H1 (cell line): ENCODE results near the gene HECTD4. TPM values are rescaled to one million over a fixed set of nuclear protein-coding genes. Genes with fewer than 3 reads are reported as not detected.

ENCODE experiments used
- EP300 ChIP-seq, 2 experiments: IDR thresholded peaks; 1 replicate in 1 of 2; 2 replicates in 1 of 2; pipeline ENCODE4 v1.6.1; 2011 to 2012; ENCODE audit warnings: low read depth in 2 of 2, low read length in 2 of 2, mild to moderate bottlenecking in 2 of 2, borderline replicate concordance in 1 of 2, inconsistent platforms in 1 of 2, moderate library complexity in 1 of 2
- GABPA ChIP-seq: IDR thresholded peaks from 2 replicates; pipeline ENCODE4 v1.6.1; 2011; ENCODE audit warnings: mild to moderate bottlenecking, low read length, moderate library complexity, borderline replicate concordance; ENCODE audit not compliant: insufficient read depth
- RXRA ChIP-seq: IDR thresholded peaks from 2 replicates; pipeline ENCODE4 v1.6.1; 2011; ENCODE audit warnings: low read depth, mild to moderate bottlenecking, low read length, moderate library complexity; ENCODE audit not compliant: insufficient read depth
- SIRT6 ChIP-seq: IDR thresholded peaks from one replicate; pipeline ENCODE4 v1.7.1; 2012; ENCODE audit warnings: low read length, inconsistent platforms
- YY1 ChIP-seq: IDR thresholded peaks from 2 replicates; pipeline ENCODE4 v1.6.1; 2011; ENCODE audit warnings: low read depth, mild to moderate bottlenecking, low read length
- polyA plus RNA-seq, 7 experiments: library from polyadenylated mRNA; depleted of rRNA in 3 of 7; stranded (reverse) in 5 of 7; unstranded in 2 of 7; fragments of >200 nt in 5 of 7; fragments of 200-250 nt in 2 of 7; gene quantifications; 1 replicate in 5 of 7; 2 replicates in 1 of 7; 4 replicates in 1 of 7; pipeline versions ENCODE4 v1.2.1 to v1.2.3, GENCODE V29; 2011 to 2013; ENCODE audit warnings: missing spikeins in 2 of 7, mixed read lengths in 2 of 7
- total RNA-seq: library from RNA; stranded (reverse); fragmentation: NEBNext Ultra II Directional; extraction: Animal tissue kit (Norgen Biotek cat#: 25700); gene quantifications from 2 replicates; pipeline ENCODE4 v1.2.1, GENCODE V29; 2021

The HECTD4 gene
- total and polyA plus RNA-seq, 2 of the 8 experiments (the other 6 are each of a cell fraction or from before 2014, with no cell fraction given): 6.5 to 33.7 TPM

- TF ChIP-seq EP300 (IDR thresholded peaks at IDR 0.05; ENCODE audit: borderline replicate concordance in 1 of 2, low read depth in 2 of 2, low read length in 2 of 2): no peak
- TF ChIP-seq SIRT6: no peak
- no peak for TF ChIP-seq GABPA
- TF ChIP-seq YY1: no peak
- TF ChIP-seq RXRA: no peak
Observed at GRCh38 chr12:112328456-112329124, 53.6 kb downstream of the HECTD4 start (continued).
